D721Med (cell line): ENCODE measurements around the gene TSPAN9.

Experiments
- DNase-seq: peaks from one replicate; pipeline ENCODE4 v3.0.0; 2011; ENCODE audit warnings: low spot score; ENCODE audit not compliant: insufficient read length
- FAIRE-seq: peaks from 2 replicates; lab custom pipeline; 2011; peaks lifted over from hg19 to GRCh38; lab: Jason Lieb, UNC
- TF ChIP-seq, protein P1 (sequence below): IDR thresholded peaks from 2 replicates; pipeline ENCODE4 v1.5.1; 2012; ENCODE audit warnings: mild to moderate bottlenecking, control low read depth; ENCODE audit not compliant: insufficient read depth; ENCODE audit errors: missing control alignments

TSPAN9 gene

DNA sequence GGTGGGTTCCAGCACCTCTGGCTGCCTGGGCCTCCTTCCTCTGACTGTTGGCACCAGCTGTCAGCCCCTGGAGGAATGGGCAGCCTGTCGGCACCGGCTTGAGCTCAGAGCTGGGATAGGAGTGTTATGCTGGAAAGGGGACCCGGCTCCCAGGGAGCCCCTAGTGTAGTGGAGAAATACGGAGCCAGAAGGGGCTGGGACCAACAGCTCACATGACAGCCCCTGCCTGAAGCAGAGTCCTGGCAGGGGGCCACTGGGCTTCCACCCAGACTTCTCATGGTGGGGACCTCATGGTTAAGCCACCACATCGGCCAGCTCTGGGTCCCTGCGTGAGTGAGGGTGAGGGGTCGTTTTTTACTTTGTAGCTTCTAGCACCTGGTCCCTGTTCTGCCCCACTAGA is 174.5 kb downstream of the TSPAN9 start:
- TF ChIP-seq, protein P1, sequence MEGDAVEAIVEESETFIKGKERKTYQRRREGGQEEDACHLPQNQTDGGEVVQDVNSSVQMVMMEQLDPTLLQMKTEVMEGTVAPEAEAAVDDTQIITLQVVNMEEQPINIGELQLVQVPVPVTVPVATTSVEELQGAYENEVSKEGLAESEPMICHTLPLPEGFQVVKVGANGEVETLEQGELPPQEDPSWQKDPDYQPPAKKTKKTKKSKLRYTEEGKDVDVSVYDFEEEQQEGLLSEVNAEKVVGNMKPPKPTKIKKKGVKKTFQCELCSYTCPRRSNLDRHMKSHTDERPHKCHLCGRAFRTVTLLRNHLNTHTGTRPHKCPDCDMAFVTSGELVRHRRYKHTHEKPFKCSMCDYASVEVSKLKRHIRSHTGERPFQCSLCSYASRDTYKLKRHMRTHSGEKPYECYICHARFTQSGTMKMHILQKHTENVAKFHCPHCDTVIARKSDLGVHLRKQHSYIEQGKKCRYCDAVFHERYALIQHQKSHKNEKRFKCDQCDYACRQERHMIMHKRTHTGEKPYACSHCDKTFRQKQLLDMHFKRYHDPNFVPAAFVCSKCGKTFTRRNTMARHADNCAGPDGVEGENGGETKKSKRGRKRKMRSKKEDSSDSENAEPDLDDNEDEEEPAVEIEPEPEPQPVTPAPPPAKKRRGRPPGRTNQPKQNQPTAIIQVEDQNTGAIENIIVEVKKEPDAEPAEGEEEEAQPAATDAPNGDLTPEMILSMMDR: no peak
- FAIRE-seq (no peak), DNase-seq (no peak)

DNA sequence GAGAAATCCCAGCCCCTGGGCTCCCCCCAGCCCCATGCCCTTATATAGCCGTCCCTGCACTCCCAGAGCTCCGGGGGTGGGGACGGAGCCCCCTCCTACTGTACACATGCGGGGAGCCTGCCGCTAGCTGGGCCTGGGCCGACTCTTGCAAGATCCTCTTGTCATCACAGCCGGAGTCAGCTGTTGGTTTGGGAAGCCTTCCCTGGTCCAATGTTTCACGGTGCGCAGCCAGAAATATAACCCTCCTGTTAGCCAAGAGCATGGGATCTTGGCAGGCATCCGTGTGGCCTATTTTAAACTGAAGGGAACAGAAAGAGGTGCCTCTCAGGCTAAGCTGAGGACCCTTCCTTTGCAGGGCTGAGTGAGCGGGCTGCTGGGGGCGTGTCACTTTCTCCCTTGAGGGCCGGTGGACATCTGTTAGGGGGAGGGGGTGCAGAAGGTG is 175.3 kb downstream of the TSPAN9 start:
- no peak for DNase-seq
- FAIRE-seq: no peak
- TF ChIP-seq, protein P1: no peak

DNA sequence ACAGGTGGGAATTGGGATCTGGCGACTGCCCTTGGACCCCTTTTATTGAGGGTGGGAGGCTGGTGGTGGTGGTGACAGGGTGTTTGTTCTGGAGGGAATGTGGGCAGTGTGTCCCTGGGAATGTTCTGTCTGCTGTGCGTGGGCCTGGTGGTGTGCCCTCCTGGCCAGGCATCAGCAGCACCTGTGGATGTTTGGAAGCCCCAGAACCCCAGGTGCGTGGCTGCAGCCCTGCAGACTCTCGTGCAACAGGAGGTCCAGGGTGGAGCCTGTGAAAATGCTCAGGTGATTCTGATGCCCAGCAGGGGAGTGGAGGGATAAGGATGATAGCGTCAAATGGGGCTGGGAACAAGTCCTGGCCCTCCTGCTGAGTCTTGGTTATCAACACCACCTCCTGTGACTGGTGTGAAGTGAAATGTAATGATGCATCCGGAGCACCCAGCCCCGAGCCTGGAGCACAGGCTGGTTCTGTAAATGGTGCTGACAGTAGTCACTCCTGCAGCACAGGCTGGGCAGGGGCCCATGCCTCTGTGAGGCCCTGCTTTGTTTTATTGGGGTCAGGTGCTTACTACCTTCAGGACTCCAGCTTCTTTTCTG is 176.6 kb downstream of the TSPAN9 start:
- FAIRE-seq: no peak
- no peak for DNase-seq
- TF ChIP-seq, protein P1: no peak

DNA sequence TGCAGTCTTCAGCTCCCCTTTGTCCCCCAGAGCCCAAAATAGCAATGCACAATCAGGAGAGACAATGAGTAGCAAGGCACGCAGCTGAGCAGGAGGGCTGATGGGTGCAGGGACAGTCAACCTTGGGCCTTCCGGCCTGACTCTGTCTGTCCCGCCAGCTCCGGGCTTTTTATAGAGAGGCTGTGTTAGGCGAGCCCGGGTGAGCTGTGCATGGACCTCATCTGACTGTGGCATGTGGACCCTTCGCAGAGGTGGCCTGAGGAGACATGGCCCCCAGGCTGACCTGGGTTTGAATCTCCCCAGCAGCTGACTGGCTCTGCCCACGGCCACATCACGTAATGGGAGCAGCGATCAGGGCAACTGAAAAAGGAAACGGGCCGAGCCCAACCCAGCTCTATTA is 177.9 kb downstream of the TSPAN9 start:
- DNase-seq: no peak
- FAIRE-seq: no peak
- TF ChIP-seq, protein P1: no peak

DNA sequence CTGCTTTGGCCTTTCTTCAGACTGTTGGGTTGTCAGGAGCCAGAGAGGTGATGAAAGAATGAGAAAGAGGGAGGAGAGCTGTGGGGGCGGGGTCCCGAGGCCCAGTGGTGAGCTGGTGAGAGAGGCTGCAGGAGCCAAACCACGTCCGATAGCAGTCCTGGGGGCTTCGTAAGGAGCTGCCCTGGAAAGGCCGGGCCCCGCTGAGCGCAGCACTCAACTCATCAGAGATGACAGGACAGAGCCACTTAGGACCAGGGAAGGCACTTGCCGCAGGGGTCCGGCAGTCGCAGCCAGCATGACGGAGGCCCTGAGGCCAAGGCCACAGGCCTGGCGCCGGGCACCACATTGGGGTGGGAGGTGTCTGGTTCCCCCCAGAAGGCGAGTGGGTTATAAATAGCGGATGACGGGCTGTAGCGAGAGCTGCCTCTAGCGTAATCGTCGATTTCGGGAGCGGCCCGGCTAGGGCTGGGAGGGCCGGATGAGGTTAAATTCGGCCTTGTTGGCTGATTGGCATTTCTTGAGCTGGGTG is 179.0 kb downstream of the TSPAN9 start:
- DNase-seq: no peak
- TF ChIP-seq, protein P1: no peak
- no peak for FAIRE-seq

DNA sequence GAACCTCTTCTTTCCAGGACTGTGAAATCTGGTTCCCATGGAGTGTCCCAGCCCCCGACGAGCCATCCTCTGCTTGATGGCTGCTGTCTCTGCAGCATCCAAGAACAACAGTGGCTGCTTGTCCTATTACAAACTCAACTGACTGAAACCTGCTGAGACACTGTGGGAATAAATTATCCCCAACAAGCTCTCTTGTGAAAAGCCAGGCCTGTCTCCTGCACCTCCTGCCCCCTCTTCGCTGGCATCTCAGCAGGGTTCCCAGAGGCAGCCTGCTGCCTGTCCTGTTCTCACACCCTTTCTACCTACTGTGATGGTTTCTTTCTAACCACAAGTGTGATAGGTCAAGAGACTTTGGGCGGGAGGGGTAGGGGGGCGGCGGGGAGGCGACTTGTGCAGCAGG is 180.2 kb downstream of the TSPAN9 start:
- DNase-seq (no peak), FAIRE-seq (no peak)
- TF ChIP-seq, protein P1: no peak

DNA sequence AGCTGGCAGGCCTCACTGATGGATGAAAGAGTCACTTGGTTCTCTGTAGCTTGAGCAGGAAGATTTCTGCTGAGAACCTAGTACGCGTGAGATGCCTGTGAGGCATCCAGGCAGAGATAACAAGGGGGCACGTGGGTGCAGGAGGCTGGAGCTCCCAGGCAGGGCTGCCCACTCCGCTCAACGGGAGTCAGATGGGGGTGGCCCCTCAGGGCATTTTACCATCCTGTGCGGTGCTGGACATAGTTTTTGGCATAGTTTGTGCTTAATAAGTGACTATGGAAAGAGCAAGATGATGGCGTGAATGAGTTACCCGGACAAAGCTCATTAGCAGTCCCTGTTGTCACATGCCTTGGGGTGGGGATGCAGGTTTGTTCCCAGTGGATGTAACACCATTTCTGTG is 182.8 kb downstream of the TSPAN9 start:
- TF ChIP-seq, protein P1: no peak
- no peak for FAIRE-seq
- no peak for DNase-seq
